ENCODE results near the gene EIF3J. TPM values are rescaled to one million over a fixed set of nuclear protein-coding genes. Genes with fewer than 3 reads are reported as not detected.
A peak's percentile ranks its signal among the peaks of the same experiment; 100 is the strongest.
"Not testable (repeated sequence)": the region's sequence is repeated elsewhere in the genome, so short reads cannot be mapped to it uniquely, and the experiment has no call there.

Gene EIF3J
- total RNA-seq, 1 experiment from 2014 or later = 76.1 TPM

DNA sequence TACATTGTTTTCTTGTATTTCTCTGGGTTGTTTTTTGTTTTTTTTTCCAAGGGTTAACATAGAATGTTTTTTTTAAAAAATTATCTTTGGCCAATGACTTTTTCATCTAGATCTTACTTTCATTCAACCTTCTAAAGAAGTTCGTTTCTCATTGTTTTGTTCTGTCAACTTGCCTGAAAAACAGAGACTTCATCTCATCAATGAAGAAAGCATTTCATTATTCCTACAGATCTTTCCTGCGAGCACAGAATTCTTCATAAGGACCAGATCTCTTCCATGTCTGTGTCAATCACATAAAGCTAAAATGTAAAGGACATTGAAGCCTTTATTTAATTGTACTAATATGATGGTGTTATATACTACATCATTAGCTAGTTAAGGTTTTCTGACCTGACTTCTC is 9.7 kb upstream of the EIF3J start:
- H3K9me3 Mint-ChIP-seq = no peaks in the 10 kb centered on the region
- peaks cover 21% of the 10 kb centered on the region for H3K36me3 Mint-ChIP-seq
- no peak overlapping the region for H3K27ac Mint-ChIP-seq
- ChIA-PET POLR2A (interaction anchor here (1.4 kb wide), 1 partner anchor 10 kb away, joined by 3 read pairs; the partner anchor contains the start of gene EIF3J), CTCF (no interaction called here)
- no peak for ATAC-seq
- no peaks in the 10 kb centered on the region for H3K27me3 Mint-ChIP-seq (ENCODE audit: low read depth)
- H3K4me1 Mint-ChIP-seq = no peaks in the 10 kb centered on the region
- no peak overlapping the region for H3K4me3 Mint-ChIP-seq
- TF ChIP-seq ELF4 (CRISPR knock-in tag; IDR thresholded peaks at IDR 0.05; ENCODE audit: low read depth) (no peak), NFATC4 (CRISPR knock-in tag; IDR thresholded peaks at IDR 0.05) (no peak)
- no peak for DNase-seq (ENCODE audit: low spot score)

- Mint-ChIP-seq H3K27ac (peak overlapping the region; percentile 17; the same call in 1 of the 2 replicates), H3K9me3 (no peaks in the 10 kb centered on the region), H3K4me3 (no peak overlapping the region), H3K27me3 (ENCODE audit: low read depth) (no peaks in the 10 kb centered on the region), H3K36me3 (peaks cover 5% of the 10 kb centered on the region), H3K4me1 (peaks cover 3% of the 10 kb centered on the region)
- ChIA-PET POLR2A (no interaction called here), CTCF (interaction anchor here (1.1 kb wide), 1 partner anchor 29 kb away, joined by 4 read pairs; no protein-coding TSS in a partner anchor)
- ATAC-seq = peak; percentile 19
- DNase-seq (ENCODE audit: low spot score) = no peak
- TF ChIP-seq, protein P1, sequence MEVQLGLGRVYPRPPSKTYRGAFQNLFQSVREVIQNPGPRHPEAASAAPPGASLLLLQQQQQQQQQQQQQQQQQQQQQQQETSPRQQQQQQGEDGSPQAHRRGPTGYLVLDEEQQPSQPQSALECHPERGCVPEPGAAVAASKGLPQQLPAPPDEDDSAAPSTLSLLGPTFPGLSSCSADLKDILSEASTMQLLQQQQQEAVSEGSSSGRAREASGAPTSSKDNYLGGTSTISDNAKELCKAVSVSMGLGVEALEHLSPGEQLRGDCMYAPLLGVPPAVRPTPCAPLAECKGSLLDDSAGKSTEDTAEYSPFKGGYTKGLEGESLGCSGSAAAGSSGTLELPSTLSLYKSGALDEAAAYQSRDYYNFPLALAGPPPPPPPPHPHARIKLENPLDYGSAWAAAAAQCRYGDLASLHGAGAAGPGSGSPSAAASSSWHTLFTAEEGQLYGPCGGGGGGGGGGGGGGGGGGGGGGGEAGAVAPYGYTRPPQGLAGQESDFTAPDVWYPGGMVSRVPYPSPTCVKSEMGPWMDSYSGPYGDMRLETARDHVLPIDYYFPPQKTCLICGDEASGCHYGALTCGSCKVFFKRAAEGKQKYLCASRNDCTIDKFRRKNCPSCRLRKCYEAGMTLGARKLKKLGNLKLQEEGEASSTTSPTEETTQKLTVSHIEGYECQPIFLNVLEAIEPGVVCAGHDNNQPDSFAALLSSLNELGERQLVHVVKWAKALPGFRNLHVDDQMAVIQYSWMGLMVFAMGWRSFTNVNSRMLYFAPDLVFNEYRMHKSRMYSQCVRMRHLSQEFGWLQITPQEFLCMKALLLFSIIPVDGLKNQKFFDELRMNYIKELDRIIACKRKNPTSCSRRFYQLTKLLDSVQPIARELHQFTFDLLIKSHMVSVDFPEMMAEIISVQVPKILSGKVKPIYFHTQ (CRISPR knock-in tag; IDR thresholded peaks at IDR 0.05) = no peak; the same call in none of the 2 replicates
- 0 out of 2 replicates have a peak, but pooled peaks have one; percentile 4 for TF ChIP-seq NFATC4 (CRISPR knock-in tag; IDR thresholded peaks at IDR 0.05)
These were observed 6.9 kb upstream of the EIF3J start for GRCh38 chr15:44529864-44530604.

GRCh38 chr15:44530653-44531052 is 6.3 kb upstream of the EIF3J start:
- no peaks in the 10 kb centered on the region for H3K27me3 Mint-ChIP-seq (ENCODE audit: low read depth)
- no peak overlapping the region for H3K4me3 Mint-ChIP-seq
- peaks cover 7% of the 10 kb centered on the region for H3K4me1 Mint-ChIP-seq
- no peak overlapping the region; the same call in 1 of the 2 replicates for H3K27ac Mint-ChIP-seq
- peaks cover 5% of the 10 kb centered on the region for H3K36me3 Mint-ChIP-seq
- no peaks in the 10 kb centered on the region for H3K9me3 Mint-ChIP-seq
- TF ChIP-seq NFE2L1 (CRISPR knock-in tag; IDR thresholded peaks at IDR 0.05) = no peak
- no peak for TF ChIP-seq PRRX2 (CRISPR knock-in tag; IDR thresholded peaks at IDR 0.05)
- TF ChIP-seq, protein P2, sequence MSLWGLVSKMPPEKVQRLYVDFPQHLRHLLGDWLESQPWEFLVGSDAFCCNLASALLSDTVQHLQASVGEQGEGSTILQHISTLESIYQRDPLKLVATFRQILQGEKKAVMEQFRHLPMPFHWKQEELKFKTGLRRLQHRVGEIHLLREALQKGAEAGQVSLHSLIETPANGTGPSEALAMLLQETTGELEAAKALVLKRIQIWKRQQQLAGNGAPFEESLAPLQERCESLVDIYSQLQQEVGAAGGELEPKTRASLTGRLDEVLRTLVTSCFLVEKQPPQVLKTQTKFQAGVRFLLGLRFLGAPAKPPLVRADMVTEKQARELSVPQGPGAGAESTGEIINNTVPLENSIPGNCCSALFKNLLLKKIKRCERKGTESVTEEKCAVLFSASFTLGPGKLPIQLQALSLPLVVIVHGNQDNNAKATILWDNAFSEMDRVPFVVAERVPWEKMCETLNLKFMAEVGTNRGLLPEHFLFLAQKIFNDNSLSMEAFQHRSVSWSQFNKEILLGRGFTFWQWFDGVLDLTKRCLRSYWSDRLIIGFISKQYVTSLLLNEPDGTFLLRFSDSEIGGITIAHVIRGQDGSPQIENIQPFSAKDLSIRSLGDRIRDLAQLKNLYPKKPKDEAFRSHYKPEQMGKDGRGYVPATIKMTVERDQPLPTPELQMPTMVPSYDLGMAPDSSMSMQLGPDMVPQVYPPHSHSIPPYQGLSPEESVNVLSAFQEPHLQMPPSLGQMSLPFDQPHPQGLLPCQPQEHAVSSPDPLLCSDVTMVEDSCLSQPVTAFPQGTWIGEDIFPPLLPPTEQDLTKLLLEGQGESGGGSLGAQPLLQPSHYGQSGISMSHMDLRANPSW (CRISPR knock-in tag; conservative IDR thresholded peaks at IDR 0.05; ENCODE audit: low read depth) = no peak
- TF ChIP-seq KAT7 (CRISPR knock-in tag; IDR thresholded peaks at IDR 0.05; ENCODE audit: borderline replicate concordance) = no peak
- TF ChIP-seq GABPB1 (CRISPR knock-in tag; IDR thresholded peaks at IDR 0.05) = no peak
- no peak for TF ChIP-seq JAZF1 (CRISPR knock-in tag; IDR thresholded peaks at IDR 0.05)
- ChIA-PET POLR2A (no interaction called here), CTCF (interaction anchor here (1.1 kb wide), 1 partner anchor 29 kb away, joined by 4 read pairs; no protein-coding TSS in a partner anchor)
- DNase-seq (ENCODE audit: low spot score) = no peak
- ATAC-seq = peak; percentile 15

DNA sequence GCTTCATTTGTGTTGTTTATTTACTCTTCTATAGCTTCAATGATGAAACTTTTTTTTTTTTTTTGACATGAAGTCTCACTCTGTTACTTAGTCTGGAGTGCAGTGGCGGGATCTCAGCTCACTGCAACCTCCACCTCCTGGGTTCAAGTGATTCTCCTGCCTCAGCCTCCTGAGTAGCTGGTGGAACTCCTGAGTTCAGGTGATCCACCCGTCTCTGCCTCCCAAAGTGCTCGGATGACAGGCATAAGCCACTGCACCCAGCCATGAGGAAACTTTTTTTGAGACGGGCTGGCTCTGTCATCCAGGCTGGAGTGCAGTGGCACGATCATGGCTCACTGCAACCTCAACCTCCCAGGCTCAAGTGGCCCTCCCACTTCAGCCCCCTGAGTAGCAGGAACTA is 4.7 kb upstream of the EIF3J start:
- ChIA-PET POLR2A (interaction anchor here (0.6 to 0.7 kb wide), 2 partner anchors 112 to 244 kb away, joined by 3 to 6 read pairs; no protein-coding TSS in a partner anchor), CTCF (interaction anchor here (0.6 to 2.1 kb wide), 5 partner anchors 11 to 105 kb away, joined by 3 to 11 read pairs (median 3); partner anchors contain the start of gene CTDSPL2)

More for the DNA sequence above, 4.7 kb upstream of the EIF3J start:
- not testable (repeated sequence) for H3K27me3 Mint-ChIP-seq (ENCODE audit: low read depth); ATAC-seq; H3K36me3 Mint-ChIP-seq; H3K4me3 Mint-ChIP-seq; H3K27ac Mint-ChIP-seq; H3K9me3 Mint-ChIP-seq; DNase-seq (ENCODE audit: low spot score)
- peaks cover 12% of the 10 kb centered on the region for H3K4me1 Mint-ChIP-seq

All from WTC11 (cell line).